HCT116 (cell line): ENCODE data around the gene MBLAC1. TPM values are rescaled to one million over a fixed set of nuclear protein-coding genes. Genes with fewer than 3 reads are reported as not detected.

ENCODE experiments used
- ATAC-seq: fragments of 200-7000 bp; cut with Tn5 transposase; 2 replicates; pipeline ENCODE4 v1.9.1; 2020; ENCODE audit warnings: mild to moderate bottlenecking, moderate library complexity
- BruUV-seq: library from RNA; stranded (reverse); fragments of 400-500 nt; replicated peaks from 2 replicates; lab custom pipeline; 2021; lab: Mats Ljungman, UMichigan
- CTCF ChIA-PET: fragments of 300-600 bp; sonication (Branson Sonifier 250); formaldehyde crosslinking; loops from one replicate; lab custom pipeline; 2021; ENCODE audit warnings: antibody characterized with exemption; lab: Charles Lee
- POLR2A ChIA-PET: fragments of 300-600, 350-600 bp; sonication (Branson Sonifier 250); formaldehyde crosslinking; loops from one replicate; lab custom pipeline; 2021; ENCODE audit warnings: antibody characterized with exemption; lab: Charles Lee
- RAD21 ChIA-PET, 2 experiments: fragments of 300-600 bp; sonication (Branson Sonifier 250); formaldehyde crosslinking; loops; one replicate each; lab custom pipeline; 2023; ENCODE audit warnings: low total read pairs in 2 of 2; ENCODE audit not compliant: uncharacterized antibody in 2 of 2, unreplicated experiment in 2 of 2, low non-redundant PET in 1 of 2; lab: Charles Lee
- DNase-seq: peaks from one replicate; pipeline ENCODE4 v3.0.0-alpha.2; 2010; ENCODE audit warnings: low read depth, low spot score
- H2AFZ ChIP-seq: fragments of 200-600 bp; shearing (Covaris generic), sonication (generic); 2 replicates; pipeline ENCODE4 v1.6.1; 2017; ENCODE audit warnings: low read depth, mixed run types, mixed read lengths, antibody characterized with exemption, low read length; ENCODE audit not compliant: poor library complexity, severe bottlenecking
- H3K27ac ChIP-seq: 2 replicates; pipeline ENCODE4 v1.5.1; 2012; ENCODE audit warnings: low read depth, low read length
- H3K27me3 ChIP-seq: fragments of 200-600 bp; sonication (generic); 2 replicates; pipeline ENCODE4 v1.6.1; 2016; ENCODE audit warnings: mixed run types, low read length, mixed read lengths; ENCODE audit not compliant: insufficient read depth
- H3K36me3 ChIP-seq, 2 experiments: fragments of 200-500 bp in 1 of 2; fragments of 200-600 bp in 1 of 2; sonication (Bioruptor generic) in 1 of 2; sonication (generic) in 1 of 2; 2 replicates each; pipeline versions ENCODE4 v1.5.1 to v1.6.1; 2014 to 2016; ENCODE audit warnings: low read length in 2 of 2, inconsistent platforms in 1 of 2, mixed read lengths in 1 of 2, mixed run types in 1 of 2; ENCODE audit not compliant: insufficient read depth in 2 of 2, control insufficient read depth in 1 of 2
- H3K4me1 ChIP-seq, 2 experiments: fragments of 200-600 bp in 1 of 2; sonication (generic) in 1 of 2; 2 replicates each; pipeline versions ENCODE4 v1.5.1 to v1.6.1; 2012 to 2017; ENCODE audit warnings: low read length in 2 of 2, inconsistent platforms in 1 of 2, mild to moderate bottlenecking in 1 of 2, mixed read lengths in 1 of 2, mixed run types in 1 of 2, moderate library complexity in 1 of 2; ENCODE audit not compliant: insufficient read depth in 2 of 2, control insufficient read depth in 1 of 2
- H3K4me2 ChIP-seq: fragments of 200-600 bp; sonication (generic); 2 replicates; pipeline ENCODE4 v1.6.1; 2017; ENCODE audit warnings: mixed run types, low read length, mixed read lengths
- H3K4me3 ChIP-seq, 2 experiments: fragments of 200-600 bp in 1 of 2; sonication (generic) in 1 of 2; replicated peaks in 1 of 2; 2 replicates each; pipeline ENCODE4 v1.5.1; 2011 to 2016; ENCODE audit warnings: low read length in 2 of 2, control low read depth in 1 of 2, low read depth in 1 of 2, mild to moderate bottlenecking in 1 of 2, mixed read lengths in 1 of 2, mixed run types in 1 of 2
- H3K79me2 ChIP-seq: fragments of 200-600 bp; sonication (generic); 2 replicates; pipeline ENCODE4 v1.6.1; 2017; ENCODE audit warnings: mild to moderate bottlenecking, mixed run types, low read length, moderate library complexity, mixed read lengths; ENCODE audit not compliant: insufficient read depth
- H3K9ac ChIP-seq: fragments of 200-600 bp; sonication (generic); 2 replicates; pipeline ENCODE4 v1.6.1; 2016; ENCODE audit warnings: low read length, mixed read lengths
- H3K9me2 ChIP-seq: fragments of 200-600 bp; sonication (generic), shearing (Covaris generic); 2 replicates; pipeline ENCODE4 v1.6.1; 2017; ENCODE audit warnings: mixed run types, mild to moderate bottlenecking, moderate library complexity; ENCODE audit not compliant: insufficient read depth
- H3K9me3 ChIP-seq, 2 experiments: fragments of 200-500 bp in 1 of 2; fragments of 200-600 bp in 1 of 2; sonication (Bioruptor generic) in 1 of 2; sonication (generic) in 1 of 2; 2 replicates each; pipeline ENCODE4 v1.6.1; 2014 to 2017; ENCODE audit warnings: low read length in 2 of 2, mixed read lengths in 2 of 2, inconsistent platforms in 1 of 2, low read depth in 1 of 2, mild to moderate bottlenecking in 1 of 2, mixed run types in 1 of 2, moderate library complexity in 1 of 2; ENCODE audit not compliant: control insufficient read depth in 1 of 2, insufficient read depth in 1 of 2
- H4K20me1 ChIP-seq: fragments of 200-600 bp; sonication (generic), shearing (Covaris generic); 2 replicates; pipeline ENCODE4 v1.6.1; 2017; ENCODE audit warnings: mixed run types, mild to moderate bottlenecking, moderate library complexity; ENCODE audit not compliant: insufficient read depth
- ATF3 ChIP-seq: IDR thresholded peaks from 2 replicates; pipeline ENCODE4 v1.6.1; 2012
- CEBPB ChIP-seq: IDR thresholded peaks from 2 replicates; pipeline ENCODE4 v1.6.1; 2012; ENCODE audit warnings: low read depth
- EZH2 ChIP-seq: fragments of 200-600 bp; sonication (generic); IDR thresholded peaks from 2 replicates; pipeline ENCODE4 v1.6.1; 2017; ENCODE audit warnings: antibody characterized with exemption, mixed run types
- EZH2phosphoT487 ChIP-seq: fragments of 200-600 bp; IDR thresholded peaks from 2 replicates; pipeline ENCODE4 v1.6.1; 2018; ENCODE audit warnings: antibody characterized with exemption, borderline replicate concordance
- FOSL1 ChIP-seq: IDR thresholded peaks from 2 replicates; pipeline ENCODE4 v1.6.1; 2012; ENCODE audit warnings: low read depth
- JUND ChIP-seq: IDR thresholded peaks from 2 replicates; pipeline ENCODE4 v1.6.1; 2012
- MAX ChIP-seq: IDR thresholded peaks from 2 replicates; pipeline ENCODE4 v1.6.1; 2012
- POLR2A ChIP-seq: IDR thresholded peaks from 2 replicates; pipeline ENCODE4 v1.7.0; 2011; ENCODE audit warnings: borderline replicate concordance; ENCODE audit not compliant: insufficient read depth, insufficient read length; ENCODE audit errors: extremely low read depth
- POLR2AphosphoS5 ChIP-seq: IDR thresholded peaks from 2 replicates; pipeline ENCODE4 v1.6.1; 2011; ENCODE audit warnings: mild to moderate bottlenecking, low read depth, low read length, moderate library complexity
- SIN3A ChIP-seq: IDR thresholded peaks from 2 replicates; pipeline ENCODE4 v1.6.1; 2012; ENCODE audit warnings: low read depth
- TCF7L2 ChIP-seq: IDR thresholded peaks from 2 replicates; pipeline ENCODE4 v1.7.0; 2011; ENCODE audit warnings: borderline replicate concordance, inconsistent platforms; ENCODE audit not compliant: insufficient read depth, insufficient read length; ENCODE audit errors: extremely low read depth
- ZBTB33 ChIP-seq: IDR thresholded peaks from 2 replicates; pipeline ENCODE4 v1.6.1; 2011; ENCODE audit warnings: mild to moderate bottlenecking, low read length, moderate library complexity; ENCODE audit not compliant: insufficient replicate concordance; ENCODE audit errors: extremely low read depth
- ZFX ChIP-seq: fragments of 450-650 bp; IDR thresholded peaks from 2 replicates; pipeline ENCODE4 v1.6.1; 2017
- ZNF274 ChIP-seq: fragments of 200-500 bp; sonication (Bioruptor generic); IDR thresholded peaks from 2 replicates; pipeline ENCODE4 v1.6.1; 2014; ENCODE audit warnings: mild to moderate bottlenecking, low read depth, low read length, inconsistent platforms
- intact Hi-C: fragments of 100-400 bp; cut with micrococcal nuclease; formaldehyde crosslinking; loops from 2 replicates; pipeline ENCODE4 v1.10.0; 2022
- total RNA-seq: library from RNA; stranded (reverse); gene quantifications from one replicate; pipeline ENCODE4 v1.2.1, GENCODE V29; 2021; ENCODE audit not compliant: unreplicated experiment

MBLAC1 gene
- total RNA-seq, 1 experiment from 2014 or later: 2.0 TPM

- peaks cover 66% of the 10 kb centered on the region for H3K79me2 ChIP-seq
- RAD21 ChIA-PET: no interaction called here
- no peak overlapping the region for H3K4me2 ChIP-seq
- no peak overlapping the region for H2AFZ ChIP-seq
- H3K4me3 ChIP-seq: no peak overlapping the region
- no peaks in the 10 kb centered on the region for H3K9me2 ChIP-seq
- H3K9ac ChIP-seq: no peak overlapping the region
- intact Hi-C loops: no loop called here
- no peak overlapping the region for H3K27ac ChIP-seq
- H3K9me3 ChIP-seq: peaks cover 1 to 9% of the 10 kb centered on the region in 2 experiments; a peak in 2 of 4 replicates
- TF ChIP-seq EZH2 (no peak), ZNF274 (no peak), POLR2AphosphoS5 (no peak), FOSL1 (no peak), EZH2phosphoT487 (no peak), TCF7L2 (no peak), MAX (no peak), CEBPB (no peak), POLR2A (no peak), JUND (no peak), SIN3A (no peak), ATF3 (no peak)
- no TSS peak for BruUV-seq
- ATAC-seq (no peak), DNase-seq (no peak)
- peaks cover 57 to 70% of the 10 kb centered on the region in 2 experiments for H3K36me3 ChIP-seq
- H4K20me1 ChIP-seq: no peaks in the 10 kb centered on the region
- no peaks in the 10 kb centered on the region for H3K27me3 ChIP-seq
- CTCF ChIA-PET: no interaction called here
- POLR2A ChIA-PET: no interaction called here
- peaks cover 8 to 14% of the 10 kb centered on the region in 2 experiments for H3K4me1 ChIP-seq
These were observed 49.6 kb upstream of the MBLAC1 start for GRCh38 chr7:100077205-100077604.

- H3K79me2 ChIP-seq: peaks cover 60% of the 10 kb centered on the region
- H2AFZ ChIP-seq: no peak overlapping the region
- intact Hi-C loops: no loop called here
- no peaks in the 10 kb centered on the region; a peak in 1 of 4 replicates for H3K9me3 ChIP-seq
- peaks cover 11 to 24% of the 10 kb centered on the region in 2 experiments for H3K4me1 ChIP-seq
- no peak for ATAC-seq
- no peak overlapping the region for H3K9ac ChIP-seq
- no peak for DNase-seq
- H3K27ac ChIP-seq: no peak overlapping the region
- no peaks in the 10 kb centered on the region for H4K20me1 ChIP-seq
- no peaks in the 10 kb centered on the region for H3K9me2 ChIP-seq
- H3K4me2 ChIP-seq: no peak overlapping the region
- H3K36me3 ChIP-seq: peaks cover 40 to 54% of the 10 kb centered on the region in 2 experiments
- ChIA-PET CTCF (no interaction called here), POLR2A (no interaction called here), RAD21 (no interaction called here)
- TF ChIP-seq ZFX (no peak), ZBTB33 (no peak), ZNF274 (no peak), POLR2AphosphoS5 (no peak), CEBPB (no peak), SIN3A (no peak)
- H3K27me3 ChIP-seq: no peaks in the 10 kb centered on the region
- H3K4me3 ChIP-seq: no peak overlapping the region
- BruUV-seq: no TSS peak
These were observed 47.7 kb upstream of the MBLAC1 start for GRCh38 chr7:100079024-100079560.
